HG03159 (cell line): ENCODE results near the gene SLC25A39.
"Not testable (repeated sequence)": the region's sequence is repeated elsewhere in the genome, so short reads cannot be mapped to it uniquely, and the experiment has no call there.

Source experiments
- ATAC-seq: cut with Tn5 transposase; IDR thresholded peaks from one replicate; pipeline ENCODE4 v1.9.1; 2021; ENCODE audit warnings: mild to moderate bottlenecking, moderate library complexity; ENCODE audit not compliant: unreplicated experiment

Gene SLC25A39, protein sequence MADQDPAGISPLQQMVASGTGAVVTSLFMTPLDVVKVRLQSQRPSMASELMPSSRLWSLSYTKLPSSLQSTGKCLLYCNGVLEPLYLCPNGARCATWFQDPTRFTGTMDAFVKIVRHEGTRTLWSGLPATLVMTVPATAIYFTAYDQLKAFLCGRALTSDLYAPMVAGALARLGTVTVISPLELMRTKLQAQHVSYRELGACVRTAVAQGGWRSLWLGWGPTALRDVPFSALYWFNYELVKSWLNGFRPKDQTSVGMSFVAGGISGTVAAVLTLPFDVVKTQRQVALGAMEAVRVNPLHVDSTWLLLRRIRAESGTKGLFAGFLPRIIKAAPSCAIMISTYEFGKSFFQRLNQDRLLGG

DNA sequence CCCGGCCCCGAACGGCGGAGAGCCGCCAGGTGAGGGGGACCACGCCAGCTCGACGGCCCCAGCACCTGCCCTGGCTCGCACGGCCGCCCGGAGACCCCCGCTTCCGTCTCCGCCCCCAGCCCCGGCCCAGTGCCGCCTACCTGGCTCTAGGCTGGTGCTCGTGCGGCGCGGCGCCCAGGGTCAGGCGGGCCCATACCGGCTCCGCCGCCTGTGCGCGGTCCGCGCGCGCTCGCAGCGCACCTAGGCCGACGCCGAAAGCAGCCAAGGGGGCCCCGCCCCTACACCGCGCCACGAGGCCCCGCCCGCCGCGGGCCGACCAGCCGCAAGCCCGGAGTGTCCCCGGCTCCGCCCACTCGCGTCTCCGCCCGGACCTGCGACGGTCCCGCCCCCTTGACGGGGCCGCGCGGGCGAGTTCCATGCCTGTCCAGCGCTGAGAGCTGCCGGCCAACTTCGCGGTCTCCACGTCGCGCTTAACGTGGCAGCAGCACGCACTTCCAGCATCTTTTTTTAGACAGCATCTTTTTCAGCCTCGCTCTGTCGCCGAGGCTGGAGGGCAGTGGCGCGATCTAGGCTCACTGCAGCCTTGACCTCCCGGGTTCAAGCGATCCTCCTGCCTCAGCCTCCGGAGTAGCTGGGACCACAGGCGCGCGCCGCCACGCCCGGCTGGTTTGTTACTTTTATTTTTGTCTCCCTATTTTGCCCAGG is at the start of gene SLC25A39:
TSS of gene SLC25A39 (minus strand) at position 253 of the 705 bp plus-strand sequence. CDS start 1,261 bp downstream, outside the sequence.
- ATAC-seq, result peak; percentile 61

DNA sequence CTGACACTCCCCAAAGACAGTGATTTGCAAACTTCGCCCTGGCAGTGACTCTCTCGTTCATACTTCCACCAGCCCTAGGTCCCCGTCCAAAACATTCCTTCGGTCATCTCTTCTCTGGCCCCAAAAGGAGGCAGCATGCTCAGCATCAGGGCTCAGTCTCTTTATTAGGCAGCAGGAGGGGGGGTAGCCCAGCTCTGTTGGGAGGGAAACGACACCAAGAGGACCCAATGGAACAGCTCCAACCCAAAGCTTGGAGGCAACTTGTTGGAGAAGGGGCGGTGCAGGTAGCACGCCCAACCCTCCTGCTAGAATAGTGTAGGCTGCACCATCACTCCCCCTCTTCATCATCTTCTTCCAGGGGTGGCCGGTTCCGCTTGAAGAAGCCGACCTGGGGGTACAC is 47.4 kb upstream of the SLC25A39 start:
- no peak for ATAC-seq

DNA sequence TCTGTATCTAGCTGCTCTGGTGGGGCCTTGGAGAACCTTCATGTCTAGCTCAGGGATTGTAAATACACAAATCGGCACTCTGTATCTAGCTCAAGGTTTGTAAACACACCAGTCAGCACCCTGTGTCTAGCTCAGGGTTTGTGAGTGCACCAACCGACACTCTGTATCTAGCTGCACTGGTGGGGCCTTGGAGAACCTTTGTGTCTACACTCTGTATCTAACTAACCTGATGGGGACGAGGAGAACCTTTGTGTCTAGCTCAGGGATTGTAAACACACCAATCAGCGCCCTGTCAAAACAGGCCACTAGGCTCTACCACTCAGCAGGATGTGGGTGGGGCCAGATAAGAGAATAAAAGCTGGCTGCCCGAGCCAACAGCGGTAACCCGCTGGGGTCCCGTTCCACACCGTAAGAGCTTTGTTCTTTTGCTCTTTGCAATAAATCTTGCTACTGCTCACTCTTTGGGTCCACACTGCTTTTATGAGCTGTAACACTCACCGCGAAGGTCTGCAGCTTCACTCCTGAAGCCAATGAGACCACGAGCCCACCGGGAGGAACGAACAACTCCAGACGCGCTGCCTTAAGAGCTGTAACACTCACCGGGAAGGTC is 44.9 kb upstream of the SLC25A39 start:
- ATAC-seq, result not testable (repeated sequence)

DNA sequence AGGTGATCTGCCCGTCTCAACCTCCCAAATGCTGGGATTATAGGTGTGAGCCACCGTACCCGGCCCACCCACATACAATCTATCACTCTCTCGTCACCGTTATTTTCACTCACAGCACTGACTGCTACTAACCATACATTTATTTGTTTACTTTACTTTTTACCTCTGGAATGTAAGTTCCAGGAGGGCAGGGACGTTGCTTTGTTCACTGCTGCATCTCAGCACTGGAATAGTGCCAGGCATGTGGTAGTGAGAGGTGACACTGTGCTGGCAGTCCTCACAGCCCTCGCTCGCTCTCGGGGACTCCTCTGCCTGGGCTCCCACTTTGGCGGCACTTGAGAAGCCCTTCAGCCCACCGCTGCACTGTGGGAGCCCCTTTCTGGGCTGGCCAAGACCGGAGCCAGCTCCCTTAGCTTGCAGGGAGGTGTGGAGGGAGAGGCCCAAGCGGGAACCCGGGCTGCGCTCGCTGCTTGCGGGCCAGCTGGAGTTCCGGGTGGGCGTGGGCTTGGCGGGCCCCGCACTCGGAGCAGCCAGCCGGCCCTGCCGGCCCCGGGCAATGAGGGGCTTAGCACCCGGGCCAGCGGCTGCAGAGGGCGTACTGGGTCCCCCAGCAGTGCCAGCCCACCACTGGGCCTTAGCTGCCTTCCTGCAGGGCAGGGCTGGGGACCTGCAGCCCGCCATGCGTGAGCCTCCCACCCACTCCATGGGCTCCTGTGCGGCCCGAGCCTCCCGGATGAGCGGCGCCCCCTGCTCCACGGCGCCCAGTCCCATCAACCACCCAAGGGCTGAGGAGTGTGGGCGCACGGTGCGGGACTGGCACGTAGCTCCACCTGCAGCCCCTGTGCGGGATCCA is 44.0 kb upstream of the SLC25A39 start:
- not testable (repeated sequence) for ATAC-seq

DNA sequence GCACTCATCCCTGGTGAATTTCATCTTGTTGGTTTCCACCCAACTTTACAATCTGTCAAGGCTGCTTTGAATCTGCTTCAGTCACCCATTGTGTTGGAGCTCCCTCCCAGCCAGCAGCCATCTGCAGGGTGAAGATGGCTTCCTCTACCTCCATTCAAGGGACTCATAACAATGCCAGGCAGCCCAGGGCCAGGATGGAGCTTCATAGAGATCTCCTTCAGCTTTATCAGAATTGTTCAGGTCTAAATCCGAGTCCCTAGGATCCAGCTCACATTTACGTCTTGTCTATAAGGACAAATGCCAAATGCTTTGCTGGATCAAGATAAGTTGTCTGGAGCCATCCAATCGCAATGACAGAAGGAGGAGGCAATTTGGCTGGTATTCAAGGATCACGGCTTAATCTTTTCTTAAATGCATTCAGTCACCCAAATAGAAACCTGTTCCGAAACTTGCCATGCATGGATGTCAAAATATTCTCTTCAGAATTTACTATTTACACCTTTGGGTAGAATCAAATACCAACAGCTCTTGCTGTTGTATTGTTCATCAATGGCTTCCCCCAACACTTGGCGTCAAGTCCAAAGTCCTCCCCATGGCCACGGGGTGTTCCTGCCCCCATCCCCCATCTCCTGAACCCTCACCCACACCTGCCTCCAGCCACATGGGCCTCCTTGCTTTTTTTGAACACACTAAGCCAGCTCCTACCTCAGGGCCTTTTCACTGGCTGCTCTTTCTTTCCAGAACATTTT is 42.8 kb upstream of the SLC25A39 start:
- ATAC-seq, result no peak

DNA sequence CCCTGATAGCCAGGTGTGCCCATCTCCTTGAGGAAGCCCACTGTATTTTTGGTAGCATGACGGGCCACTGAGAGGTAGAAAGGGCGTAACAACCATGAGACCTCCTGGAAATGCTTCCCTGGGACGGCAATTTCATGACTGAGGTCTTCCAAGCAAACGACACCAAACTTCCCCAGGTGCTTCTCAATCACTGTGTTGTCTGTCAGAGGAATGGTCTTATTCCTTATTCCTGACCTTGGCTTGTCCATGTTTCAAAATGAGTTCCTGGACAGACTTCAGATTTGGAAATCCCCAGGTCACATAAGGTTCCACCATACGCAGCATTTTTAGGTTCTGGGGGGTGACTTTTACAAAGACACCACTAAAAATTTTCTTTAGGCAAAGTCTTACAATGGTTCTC is 40.4 kb upstream of the SLC25A39 start:
- ATAC-seq, result not testable (repeated sequence)

DNA sequence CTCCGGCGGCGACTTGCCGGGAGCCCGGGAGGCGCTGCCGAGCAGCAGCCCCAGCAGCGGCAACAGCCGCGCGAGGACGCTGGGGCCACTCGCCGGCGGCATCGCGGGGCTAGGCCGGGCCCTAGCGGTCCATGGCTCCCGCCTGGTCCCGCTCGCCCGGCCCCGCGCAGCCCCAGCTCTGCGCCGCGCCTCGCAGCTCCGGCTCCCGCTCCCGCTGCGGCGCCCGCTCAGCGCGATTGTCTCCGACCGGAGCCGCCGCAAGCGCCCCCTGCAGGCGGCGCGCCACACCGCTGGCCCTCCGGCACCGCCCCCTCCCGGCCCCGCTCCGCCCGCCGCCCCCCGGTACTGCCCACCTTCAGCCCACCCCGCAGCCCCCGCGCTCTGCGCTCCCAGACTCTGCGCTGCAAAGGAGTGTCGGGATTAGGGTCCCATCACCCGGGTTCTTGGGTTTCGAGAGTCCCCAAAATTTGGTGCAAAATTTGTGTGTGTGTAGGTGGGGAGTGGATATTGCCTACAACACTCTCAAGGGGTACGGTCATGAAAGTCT is 39.1 kb upstream of the SLC25A39 start, which contains the start of gene FAM171A2:
TSS of gene FAM171A2 (minus strand) at position 241 of the 547 bp plus-strand sequence. CDS start at position 102, 139 bp downstream.
- ATAC-seq, result no peak

DNA sequence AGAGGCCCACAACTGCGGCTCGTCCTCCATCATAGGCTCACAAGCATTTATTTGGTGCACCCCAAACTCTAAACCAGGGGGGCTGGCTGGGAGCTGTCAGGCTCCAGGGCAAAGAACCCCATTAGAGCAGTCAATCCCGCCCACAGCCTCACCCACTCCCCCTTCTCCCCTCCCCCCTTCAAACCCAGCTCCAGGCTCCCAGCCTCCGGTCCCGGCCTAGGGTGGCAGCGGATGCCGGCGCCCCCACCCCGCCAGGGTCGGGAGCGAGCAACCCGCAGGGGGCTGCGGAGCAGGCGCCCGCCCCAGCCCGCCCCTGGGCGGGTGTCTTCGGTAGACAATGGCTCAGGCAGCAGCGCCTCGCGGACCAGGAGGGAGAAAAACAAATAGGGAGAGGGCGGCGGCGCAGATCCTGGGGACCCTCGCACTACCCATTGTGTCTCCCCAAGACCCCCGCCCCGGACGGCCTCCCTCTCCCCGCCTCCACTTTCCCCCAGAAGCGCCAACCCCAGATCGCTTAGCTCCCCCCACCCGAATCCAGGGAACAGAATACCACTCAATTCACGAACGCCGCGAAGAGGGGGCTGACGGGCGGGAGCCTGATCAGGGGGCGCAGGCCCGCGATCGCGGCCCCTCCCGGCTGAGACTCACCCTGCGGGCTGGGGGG is 38.5 kb upstream of the SLC25A39 start:
- no peak for ATAC-seq

DNA sequence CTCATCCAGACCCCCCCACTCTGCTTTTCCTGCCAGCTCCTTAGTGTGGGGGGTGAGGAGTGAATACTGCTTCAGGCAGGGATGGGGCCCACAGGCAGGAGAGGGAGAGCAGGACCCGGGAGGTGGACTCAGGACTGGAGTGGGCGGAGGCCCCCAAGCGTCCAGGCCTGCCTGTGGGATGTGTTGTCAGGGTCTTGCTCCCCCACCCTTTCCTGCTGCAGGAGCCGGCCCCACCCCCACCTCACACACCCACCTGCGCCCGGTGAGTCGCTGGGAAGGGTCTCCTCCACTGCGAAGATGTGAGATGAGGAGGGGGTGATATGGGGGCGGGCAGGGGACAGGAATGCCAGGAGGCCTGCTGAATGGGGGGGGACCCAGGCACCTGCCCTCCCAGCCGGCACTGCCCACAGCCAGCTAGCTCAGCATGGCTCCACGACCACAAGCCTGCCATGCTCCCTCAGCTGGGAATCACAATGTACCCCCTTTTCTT is 37.9 kb upstream of the SLC25A39 start:
- ATAC-seq, result no peak

DNA sequence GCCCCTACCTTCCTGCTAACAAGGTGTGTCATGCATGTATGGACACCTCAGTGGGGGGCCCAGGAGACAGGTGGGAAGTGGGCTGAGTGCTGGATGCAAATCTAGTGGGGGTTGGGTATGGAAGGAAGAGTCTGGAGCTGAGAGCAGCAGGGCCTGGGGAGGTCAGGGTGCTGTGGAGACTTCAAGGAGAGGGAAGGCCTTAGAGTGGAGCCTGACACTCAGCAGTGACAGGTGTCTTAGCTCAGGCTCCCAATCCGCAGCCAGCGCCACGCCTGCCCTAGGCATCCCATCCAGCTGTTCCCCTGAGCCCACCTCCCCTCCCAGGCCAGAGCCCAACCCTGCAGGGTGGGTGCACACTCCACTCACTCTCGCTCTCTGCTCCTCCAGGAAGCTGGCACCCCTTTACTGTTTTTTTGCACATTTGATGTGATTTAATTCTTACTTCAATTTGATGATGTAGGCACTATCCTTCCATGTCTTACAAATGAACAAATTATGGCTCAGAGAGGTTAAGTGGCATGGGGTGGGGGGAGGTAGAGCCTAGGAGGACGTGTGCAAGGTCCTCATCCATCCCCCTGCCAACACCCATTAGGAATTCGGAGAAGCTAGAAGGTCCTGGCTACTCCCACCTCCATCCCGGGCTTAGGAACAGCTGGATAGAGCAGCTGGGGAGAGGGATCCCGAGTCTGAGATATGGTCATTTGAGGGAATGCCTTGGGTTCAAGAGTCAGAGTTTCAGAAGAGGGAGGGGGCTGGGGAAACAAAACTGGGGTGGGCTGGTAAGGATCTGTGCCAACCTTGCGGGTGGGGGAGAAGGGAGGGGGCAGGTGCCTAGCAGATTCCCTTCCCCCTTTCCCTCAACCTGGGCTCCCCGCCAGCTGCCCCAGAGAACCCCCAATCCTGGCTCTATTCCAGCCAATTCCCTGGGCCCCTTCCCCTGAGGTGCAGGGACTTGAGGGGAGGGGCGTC is 37.0 kb upstream of the SLC25A39 start:
- ATAC-seq, result no peak

DNA sequence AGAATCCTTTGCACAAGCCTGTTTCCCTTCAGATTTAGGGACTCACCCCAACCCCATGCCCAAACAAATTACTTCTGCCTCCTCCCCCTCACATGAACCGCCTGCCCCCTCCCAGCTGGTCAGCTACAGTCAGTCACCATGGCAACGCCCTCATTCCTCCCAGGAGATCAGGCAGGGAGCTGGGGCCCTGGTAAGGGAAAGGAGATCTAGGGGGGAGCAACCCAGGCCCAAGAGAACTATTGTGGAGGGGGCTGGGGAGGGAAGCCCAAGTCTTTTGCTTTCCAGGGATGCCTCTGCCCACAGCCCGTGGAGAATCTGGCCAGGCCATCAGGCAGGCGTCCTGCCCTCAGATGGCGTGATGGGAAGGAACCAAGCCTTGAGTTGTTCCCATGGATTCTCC is 36.2 kb upstream of the SLC25A39 start:
- ATAC-seq, result no peak

DNA sequence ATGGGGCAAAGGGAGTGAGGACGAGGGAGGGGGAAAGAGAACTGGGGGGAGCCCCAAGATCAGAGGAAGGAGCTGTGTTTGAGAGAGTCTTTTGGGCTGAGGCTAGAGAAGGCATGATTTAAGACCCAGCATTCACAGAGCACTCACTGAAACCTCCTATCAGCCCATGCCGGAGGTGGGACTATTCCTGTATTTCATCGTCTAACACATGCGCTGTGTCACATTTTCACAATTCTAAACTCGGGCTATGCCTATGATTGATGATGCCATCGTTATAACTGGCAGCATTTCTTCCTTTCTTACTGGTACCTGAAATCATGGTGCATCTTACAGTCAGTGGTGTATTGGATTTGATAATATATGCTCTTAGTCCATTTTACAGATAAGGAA is 35.5 kb upstream of the SLC25A39 start:
- no peak for ATAC-seq

DNA sequence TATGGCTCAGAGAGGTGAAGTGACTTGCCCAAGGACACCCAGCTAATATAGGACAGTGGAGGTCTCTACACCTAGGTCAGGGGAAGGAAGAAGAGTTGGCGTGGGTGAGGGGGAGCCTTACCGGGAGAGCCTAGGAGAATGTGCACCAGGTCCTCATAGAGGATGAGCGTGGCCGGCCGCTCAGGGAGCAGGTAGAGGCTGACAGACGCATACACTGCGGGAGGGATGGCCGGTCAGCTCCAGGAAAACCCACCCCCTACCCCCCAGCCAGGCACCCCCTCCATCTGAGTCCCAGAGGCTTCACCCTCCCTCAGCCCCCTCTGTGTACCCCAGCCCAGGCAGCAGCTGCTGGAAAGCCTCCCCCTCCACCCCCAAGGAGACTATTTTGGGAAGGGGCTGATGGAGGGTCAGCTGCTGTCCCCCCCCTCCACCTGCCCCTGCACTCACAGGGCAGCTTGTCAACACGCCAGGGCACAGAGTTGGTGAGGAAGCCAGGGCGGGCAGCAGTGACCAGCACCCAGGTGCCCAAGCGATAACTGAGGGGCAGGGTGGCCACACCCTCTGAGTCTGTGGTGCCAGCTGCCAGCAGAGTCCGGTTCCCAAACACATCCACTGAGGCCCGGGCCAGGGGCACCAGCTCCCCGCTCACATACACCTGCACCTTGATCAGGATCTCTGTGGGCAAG is 35.0 kb upstream of the SLC25A39 start:
- ATAC-seq, result no peak

DNA sequence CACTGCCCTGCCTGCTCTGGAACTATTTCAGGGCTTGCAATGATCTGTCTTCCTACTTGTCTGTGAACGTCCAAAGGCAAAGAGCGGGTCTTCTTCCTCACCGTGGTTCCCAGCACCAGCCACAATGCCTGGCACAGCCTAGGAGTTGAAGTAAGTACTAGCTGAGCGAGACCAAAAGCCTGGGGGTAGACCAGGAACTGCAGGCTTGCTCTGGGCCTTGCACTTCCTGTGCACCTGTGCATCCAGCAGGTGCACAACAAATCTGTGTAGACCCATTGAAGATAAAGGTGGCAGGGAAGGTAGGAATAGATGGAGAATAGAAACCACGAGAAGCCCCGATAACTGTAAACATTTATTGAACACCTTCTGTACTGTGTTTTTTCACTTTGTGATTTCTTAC is 34.4 kb upstream of the SLC25A39 start:
- ATAC-seq, result no peak

DNA sequence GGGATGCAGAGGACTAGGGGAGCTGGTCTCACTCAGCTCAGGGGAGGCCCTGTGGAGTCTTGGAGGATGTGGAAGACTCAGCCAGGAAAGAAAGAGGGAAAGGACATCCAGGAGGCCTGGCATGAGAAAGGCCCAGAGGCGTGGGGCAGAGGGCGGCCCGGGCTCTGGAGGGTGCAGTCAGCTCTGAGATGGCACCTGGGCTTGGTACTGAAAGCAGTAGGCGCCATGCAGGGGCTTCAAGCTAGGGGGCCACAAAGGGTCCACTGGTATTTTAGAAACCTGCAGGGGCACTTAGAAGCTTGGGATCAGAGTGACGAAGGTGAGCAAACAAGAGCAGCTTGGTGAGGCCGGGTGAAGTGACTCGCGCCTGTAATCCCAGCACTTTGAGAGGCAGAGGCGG is 33.4 kb upstream of the SLC25A39 start:
- no peak for ATAC-seq

DNA sequence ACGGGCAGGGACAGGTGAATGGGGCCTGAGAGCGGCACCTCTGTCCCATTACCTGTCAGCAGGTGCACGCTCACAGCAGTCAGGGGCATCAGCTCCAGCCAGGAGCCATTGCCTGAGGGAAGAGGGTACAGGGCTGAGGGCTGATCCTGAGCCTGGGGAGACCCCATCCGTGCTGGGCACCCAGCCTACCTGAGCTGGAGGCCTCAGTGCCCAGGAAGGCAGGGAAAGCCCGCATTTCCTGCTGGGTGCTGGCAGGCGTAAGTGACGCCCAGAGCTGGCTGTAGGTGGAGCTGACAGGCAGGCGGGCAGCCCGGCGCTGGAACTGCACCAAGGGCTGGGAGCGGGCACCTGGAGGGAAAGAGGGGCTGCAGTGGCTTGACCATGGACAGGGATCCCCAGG is 31.6 kb upstream of the SLC25A39 start:
- ATAC-seq, result no peak

DNA sequence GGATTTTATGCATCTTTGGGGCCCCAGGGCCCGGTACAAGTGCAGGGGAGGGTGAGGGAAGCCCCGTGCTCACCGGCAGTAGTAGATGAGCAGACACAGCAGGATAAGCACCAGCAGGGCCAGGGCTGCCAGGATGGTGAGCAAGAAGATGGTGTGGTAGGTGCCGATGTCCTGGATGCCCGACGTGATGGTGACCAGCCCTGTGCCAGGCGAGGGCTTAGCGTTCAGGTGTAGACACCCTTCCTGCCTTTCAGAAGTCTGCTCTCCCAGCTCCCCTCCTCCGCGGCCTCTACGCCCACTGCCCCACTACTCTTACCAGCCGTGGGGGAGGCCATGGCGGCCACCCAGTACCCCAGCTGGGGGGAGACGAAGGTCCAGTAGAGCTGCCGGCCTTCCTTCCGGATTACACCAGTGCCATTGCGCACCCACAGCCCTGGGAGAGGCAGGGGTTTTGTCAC is 31.0 kb upstream of the SLC25A39 start:
- no peak for ATAC-seq
